OCI-LY1 (cell line): ENCODE data around the gene NFAT5.

Experiments used
- H2AFZ ChIP-seq: fragments of 200-600 bp; sonication (generic), shearing (Covaris generic); 2 replicates; pipeline ENCODE4 v1.6.0; 2014; ENCODE audit warnings: antibody characterized with exemption, mild to moderate bottlenecking, low read length
- H3F3A ChIP-seq: fragments of 200-600 bp; sonication (generic), shearing (Covaris generic); 2 replicates; pipeline ENCODE4 v1.6.0; 2014; ENCODE audit warnings: mild to moderate bottlenecking, antibody characterized with exemption, low read length, moderate library complexity; ENCODE audit not compliant: insufficient read depth
- H3K27ac ChIP-seq: fragments of 200-600 bp; sonication (generic); 2 replicates; pipeline ENCODE4 v1.5.1; 2014; ENCODE audit warnings: low read length, mixed run types, mild to moderate bottlenecking, low read depth; ENCODE audit not compliant: poor library complexity, severe bottlenecking
- H3K27me3 ChIP-seq: fragments of 200-600 bp; sonication (generic); 2 replicates; pipeline ENCODE4 v1.6.0; 2014; ENCODE audit warnings: antibody characterized with exemption, mild to moderate bottlenecking, low read length, moderate library complexity; ENCODE audit not compliant: insufficient read depth
- H3K36me3 ChIP-seq: fragments of 200-600 bp; sonication (generic); 2 replicates; pipeline ENCODE4 v1.6.1; 2014; ENCODE audit warnings: mild to moderate bottlenecking, antibody characterized with exemption, low read length, moderate library complexity, mixed read lengths; ENCODE audit not compliant: insufficient read depth
- H3K4me1 ChIP-seq: fragments of 200-600 bp; sonication (generic); 2 replicates; pipeline ENCODE4 v1.5.1; 2014; ENCODE audit warnings: mild to moderate bottlenecking, low read length, moderate library complexity; ENCODE audit not compliant: insufficient read depth, severe bottlenecking
- H3K4me2 ChIP-seq: fragments of 200-600 bp; sonication (generic), shearing (Covaris generic); 2 replicates; pipeline ENCODE4 v1.6.1; 2014; ENCODE audit warnings: low read length
- H3K4me3 ChIP-seq: fragments of 200-600 bp; sonication (generic); 2 replicates; pipeline ENCODE4 v1.5.1; 2014; ENCODE audit warnings: low read length, low read depth, mild to moderate bottlenecking, mixed read lengths; ENCODE audit not compliant: poor library complexity, severe bottlenecking
- H3K79me2 ChIP-seq: fragments of 200-600 bp; shearing (Covaris generic); 2 replicates; pipeline ENCODE4 v1.6.1; 2016; ENCODE audit warnings: mixed run types, low read length, mixed read lengths; ENCODE audit not compliant: insufficient read depth
- H3K9ac ChIP-seq: fragments of 200-600 bp; sonication (generic), shearing (Covaris generic); 2 replicates; pipeline ENCODE4 v1.6.1; 2014; ENCODE audit warnings: mild to moderate bottlenecking, low read length, mixed read lengths
- H3K9me2 ChIP-seq: fragments of 200-600 bp; sonication (generic), shearing (Covaris generic); 2 replicates; pipeline ENCODE4 v1.6.1; 2014; ENCODE audit warnings: low read depth, mild to moderate bottlenecking, low read length, mixed read lengths
- H3K9me3 ChIP-seq: fragments of 200-600 bp; shearing (Covaris generic); 2 replicates; pipeline ENCODE4 v1.6.1; 2014; ENCODE audit warnings: low read length, mixed read lengths
- H4K20me1 ChIP-seq: fragments of 200-600 bp; sonication (generic), shearing (Covaris generic); 2 replicates; pipeline ENCODE4 v1.6.0; 2016; ENCODE audit warnings: mild to moderate bottlenecking, low read length; ENCODE audit not compliant: insufficient read depth
- CTCF ChIP-seq: fragments of 200-600 bp; sonication (generic), shearing (Covaris generic); IDR thresholded peaks from 2 replicates; pipeline ENCODE4 v1.5.1; 2017; ENCODE audit warnings: mild to moderate bottlenecking, antibody characterized with exemption, low read length, moderate library complexity, mixed read lengths
- EZH2 ChIP-seq: fragments of 200-600 bp; sonication (generic), shearing (Covaris generic); IDR thresholded peaks from 2 replicates; pipeline ENCODE4 v1.8.0; 2017; ENCODE audit warnings: borderline replicate concordance, mixed run types, mild to moderate bottlenecking, antibody characterized with exemption, low read length, moderate library complexity, mixed read lengths

NFAT5 gene

GRCh38 chr16:69523566-69524305, 42.0 kb upstream of the NFAT5 start:
- no peaks in the 10 kb centered on the region for H4K20me1 ChIP-seq
- H3K4me3 ChIP-seq = no peak overlapping the region
- TF ChIP-seq EZH2 = no peak
- no peak for TF ChIP-seq CTCF
- H3K4me1 ChIP-seq = no peaks in the 10 kb centered on the region
- no peaks in the 10 kb centered on the region for H3K9me3 ChIP-seq
- no peak overlapping the region for H3K27ac ChIP-seq
- no peaks in the 10 kb centered on the region for H3F3A ChIP-seq
- H2AFZ ChIP-seq = no peak overlapping the region
- no peaks in the 10 kb centered on the region for H3K9me2 ChIP-seq
- H3K9ac ChIP-seq = no peak overlapping the region
- no peaks in the 10 kb centered on the region; the same call in 1 of the 2 replicates for H3K36me3 ChIP-seq
- no peaks in the 10 kb centered on the region for H3K79me2 ChIP-seq
- H3K4me2 ChIP-seq = no peak overlapping the region
- H3K27me3 ChIP-seq = no peaks in the 10 kb centered on the region

- H3K79me2 ChIP-seq = no peaks in the 10 kb centered on the region
- peaks cover 6% of the 10 kb centered on the region for H3K4me1 ChIP-seq
- H3K4me3 ChIP-seq = no peak overlapping the region
- TF ChIP-seq CTCF = no peak
- no peak for TF ChIP-seq EZH2
- H3K4me2 ChIP-seq = no peak overlapping the region
- H3K36me3 ChIP-seq = no peaks in the 10 kb centered on the region; the same call in 1 of the 2 replicates
- H3K9ac ChIP-seq = no peak overlapping the region
- H3K27me3 ChIP-seq = no peaks in the 10 kb centered on the region
- H3K27ac ChIP-seq = no peak overlapping the region
- H3K9me3 ChIP-seq = no peaks in the 10 kb centered on the region
- H2AFZ ChIP-seq = no peak overlapping the region
- no peaks in the 10 kb centered on the region for H3F3A ChIP-seq
- H4K20me1 ChIP-seq = no peaks in the 10 kb centered on the region
- no peaks in the 10 kb centered on the region for H3K9me2 ChIP-seq
Observed at GRCh38 chr16:69526831-69527655, 38.7 kb upstream of the NFAT5 start.

GRCh38 chr16:69531988-69532387, 33.8 kb upstream of the NFAT5 start:
- Histone ChIP-seq H2AFZ (no peak overlapping the region), H3K4me2 (no peak overlapping the region), H3K9ac (no peak overlapping the region), H3K4me1 (peaks cover 6% of the 10 kb centered on the region), H4K20me1 (no peaks in the 10 kb centered on the region), H3K27ac (no peak overlapping the region), H3K9me3 (no peaks in the 10 kb centered on the region), H3K79me2 (no peaks in the 10 kb centered on the region), H3F3A (no peaks in the 10 kb centered on the region), H3K36me3 (no peaks in the 10 kb centered on the region), H3K27me3 (no peaks in the 10 kb centered on the region), H3K9me2 (no peaks in the 10 kb centered on the region), H3K4me3 (no peak overlapping the region)
- TF ChIP-seq EZH2 = no peak
- TF ChIP-seq CTCF = no peak
